ENCODE data around the gene CRYBB3. TPM values are rescaled to one million over a fixed set of nuclear protein-coding genes. Genes with fewer than 3 reads are reported as not detected.

Gene CRYBB3
- total and polyA plus RNA-seq, 10 of the 15 experiments (the other 5 are each of a cell fraction or from before 2014, with no cell fraction given): 0.26 TPM; not detected in 9

- RAD21 ChIA-PET (ENCODE audit: unreplicated experiment): no interaction called here
- in situ Hi-C loops (cut with MboI): no loop called here
- H3K4me1 ChIP-seq (ENCODE audit: control insufficient read depth, insufficient read depth, low read length): no peaks in the 10 kb centered on the region
- FAIRE-seq (no peak), ATAC-seq (no peak), DNase-seq (ENCODE audit: low read depth, low spot score) (no peak)
- intact Hi-C loops (cut with micrococcal nuclease; ENCODE audit: unreplicated experiment): no loop called here
- H3K9me3 ChIP-seq (replicated peaks; ENCODE audit: control insufficient read depth, insufficient read depth, low read length): no peaks in the 10 kb centered on the region
- H2AFZ ChIP-seq (ENCODE audit: control insufficient read depth, low read depth, low read length): no peak overlapping the region
- no peak for TF ChIP-seq NFXL1 (IDR thresholded peaks at IDR 0.05; ENCODE audit: borderline replicate concordance)
- no peak for TF ChIP-seq KAT2A (conservative IDR thresholded peaks at IDR 0.05; ENCODE audit: control insufficient read depth, low read depth, low read length)
- POLR2A ChIA-PET: no interaction called here
- no peak overlapping the region for H3K4me3 ChIP-seq
- no peaks in the 10 kb centered on the region for H3K27me3 ChIP-seq (replicated peaks in 1 of 2; ENCODE audit: control insufficient read depth in 2 of 2, insufficient read depth in 2 of 2, low read length in 1 of 2)
- no peak overlapping the region for H3K27ac ChIP-seq (ENCODE audit: control insufficient read depth, insufficient read depth)
- no TSS peak for BruUV-seq (replicated peaks)
- H4K20me1 ChIP-seq (ENCODE audit: control insufficient read depth, insufficient read depth): no peaks in the 10 kb centered on the region
- CTCF ChIA-PET: interaction anchor here (3.2 kb wide), 1 partner anchor 10 kb away, joined by 10 read pairs; no protein-coding TSS in a partner anchor
- H3K4me2 ChIP-seq (ENCODE audit: control insufficient read depth, insufficient read depth): no peak overlapping the region
- H3K9ac ChIP-seq (ENCODE audit: control insufficient read depth, insufficient read depth, low read length): no peak overlapping the region
- 29% methylated on average over 12 of the region's 12 CpGs for WGBS (ENCODE audit: insufficient coverage, insufficient replicate concordance, low lambda C conversion rate, missing lambda C conversion rate)
- no peaks in the 10 kb centered on the region for H3K36me3 ChIP-seq (ENCODE audit: control insufficient read depth in 2 of 2, insufficient read depth in 2 of 2, low read length in 1 of 2)
- SMC1A ChIA-PET (ENCODE audit: uncharacterized antibody, unreplicated experiment): interaction anchor here (1.5 kb wide), 1 partner anchor 8 kb away, joined by 4 read pairs; no protein-coding TSS in a partner anchor
- no peaks in the 10 kb centered on the region for H3K79me2 ChIP-seq (ENCODE audit: control insufficient read depth, insufficient read depth, low read length)
Observed at GRCh38 chr22:25192406-25192805, 7.3 kb upstream of the CRYBB3 start.

- no peak for DNase-seq (ENCODE audit: low read depth, low spot score)
- Histone ChIP-seq H3K4me1 (ENCODE audit: control insufficient read depth, insufficient read depth, low read length) (no peaks in the 10 kb centered on the region), H3K27me3 (replicated peaks in 1 of 2; ENCODE audit: control insufficient read depth in 2 of 2, insufficient read depth in 2 of 2, low read length in 1 of 2) (no peaks in the 10 kb centered on the region), H3K79me2 (ENCODE audit: control insufficient read depth, insufficient read depth, low read length) (no peaks in the 10 kb centered on the region), H3K4me3 (no peak overlapping the region), H3K9ac (ENCODE audit: control insufficient read depth, insufficient read depth, low read length) (no peak overlapping the region), H3K9me3 (replicated peaks; ENCODE audit: control insufficient read depth, insufficient read depth, low read length) (no peaks in the 10 kb centered on the region), H3K27ac (ENCODE audit: control insufficient read depth, insufficient read depth) (no peak overlapping the region), H2AFZ (ENCODE audit: control insufficient read depth, low read depth, low read length) (no peak overlapping the region), H3K4me2 (ENCODE audit: control insufficient read depth, insufficient read depth) (no peak overlapping the region), H4K20me1 (ENCODE audit: control insufficient read depth, insufficient read depth) (no peaks in the 10 kb centered on the region), H3K36me3 (ENCODE audit: control insufficient read depth in 2 of 2, insufficient read depth in 2 of 2, low read length in 1 of 2) (no peaks in the 10 kb centered on the region)
- POLR2A ChIA-PET: no interaction called here
- FAIRE-seq: no peak
- in situ Hi-C loops (cut with MboI): no loop called here
- intact Hi-C loops (cut with micrococcal nuclease; ENCODE audit: unreplicated experiment): no loop called here
- BruUV-seq (replicated peaks): no TSS peak
- RAD21 ChIA-PET (ENCODE audit: unreplicated experiment): no interaction called here
- TF ChIP-seq PKNOX1 (IDR thresholded peaks at IDR 0.05) (no peak), ZBTB40 (IDR thresholded peaks at IDR 0.05; ENCODE audit: borderline replicate concordance) (no peak)
- 18% methylated on average over 4 of the region's 4 CpGs for WGBS (ENCODE audit: insufficient coverage, insufficient replicate concordance, low lambda C conversion rate, missing lambda C conversion rate)
- SMC1A ChIA-PET (ENCODE audit: uncharacterized antibody, unreplicated experiment): interaction anchor here (1.5 kb wide), 1 partner anchor 9 kb away, joined by 4 read pairs; no protein-coding TSS in a partner anchor
- ATAC-seq: no peak
- CTCF ChIA-PET: interaction anchor here (1.0 to 3.2 kb wide), 2 partner anchors 9 to 111 kb away, joined by 3 to 10 read pairs; no protein-coding TSS in a partner anchor
Observed at GRCh38 chr22:25193130-25193529, 6.5 kb upstream of the CRYBB3 start.

Data from GM12878 (cell line).